ENCODE measurements around the gene WDR91.
A peak's percentile ranks its signal among the peaks of the same experiment; 100 is the strongest.

- TF ChIP-seq CHD2 (IDR thresholded peaks at IDR 0.05; ENCODE audit: low read length, partially characterized antibody) (no peak), CTCF (IDR thresholded peaks at IDR 0.05) (no peak), ESRRA (IDR thresholded peaks at IDR 0.05; ENCODE audit: borderline replicate concordance, low read length) (no peak), EHMT2 (IDR thresholded peaks at IDR 0.05; ENCODE audit: low read depth) (no peak), REST (IDR thresholded peaks at IDR 0.05) (no peak), EP300 (IDR thresholded peaks at IDR 0.05) (no peak), GATA3 (IDR thresholded peaks at IDR 0.05; ENCODE audit: borderline replicate concordance) (no peak), CHD4 (IDR thresholded peaks at IDR 0.05; ENCODE audit: borderline replicate concordance) (no peak), NFE2L2 (conservative IDR thresholded peaks at IDR 0.05; ENCODE audit: low read length) (peak; percentile 39), KDM1A (IDR thresholded peaks at IDR 0.05; ENCODE audit: low read depth) (no peak), POLR2A (IDR thresholded peaks at IDR 0.05; ENCODE audit: low read length) (no peak)
Observed at GRCh38 chr7:135160098-135160857, 51.0 kb downstream of the WDR91 start.
